BJ (cell line): ENCODE data around the gene NFYC. TPM values are rescaled to one million over a fixed set of nuclear protein-coding genes. Genes with fewer than 3 reads are reported as not detected.

Source experiments
- CTCF ChIA-PET: fragments of 350-600 bp; formaldehyde crosslinking; extraction: SDS; loops from one replicate; lab custom pipeline; 2021; ENCODE audit warnings: antibody characterized with exemption, inconsistent platforms; lab: Yijun Ruan, JAX
- POLR2A ChIA-PET: fragments of 300-600 bp; sonication (Branson Sonifier 250); formaldehyde crosslinking; extraction: SDS; loops from one replicate; lab custom pipeline; 2021; ENCODE audit warnings: antibody characterized with exemption; lab: Charles Lee
- DNase-seq: peaks from one replicate; pipeline ENCODE4 v3.0.0-alpha.2; 2011; ENCODE audit warnings: low read depth
- H3K27me3 ChIP-seq: 2 replicates; pipeline ENCODE4 v1.6.0; 2011; ENCODE audit warnings: low read length; ENCODE audit not compliant: control insufficient read depth, insufficient read depth
- H3K36me3 ChIP-seq: 2 replicates; pipeline ENCODE4 v1.5.1; 2011; ENCODE audit warnings: low read length; ENCODE audit not compliant: control insufficient read depth, insufficient read depth
- H3K4me3 ChIP-seq: 2 replicates; pipeline ENCODE4 v1.5.1; 2011; ENCODE audit warnings: low read depth, mild to moderate bottlenecking, control low read depth, low read length
- CTCF ChIP-seq: IDR thresholded peaks from 2 replicates; pipeline ENCODE4 v1.5.1; 2011; ENCODE audit warnings: low read depth, mild to moderate bottlenecking, control low read depth, inconsistent platforms, low read length, moderate library complexity; ENCODE audit not compliant: insufficient read depth
- polyA plus RNA-seq: library from polyadenylated mRNA; depleted of rRNA; stranded (reverse); fragments of >200 nt; gene quantifications from 2 replicates; pipeline ENCODE4 v1.2.3, GENCODE V29; 2011

Gene NFYC
- polyA plus RNA-seq, 1 experiment = 63.2 TPM

GRCh38 chr1:40740039-40740996, 48.8 kb downstream of the NFYC start:
- DNase-seq = no peak
- Histone ChIP-seq H3K4me3 (no peak overlapping the region), H3K27me3 (no peaks in the 10 kb centered on the region), H3K36me3 (peaks cover 2% of the 10 kb centered on the region; the same call in 1 of the 2 replicates)
- ChIA-PET POLR2A (no interaction called here), CTCF (interaction anchor here (0.6 to 2.0 kb wide), 3 partner anchors 16 to 34 kb away, joined by 4 to 8 read pairs (median 5); no protein-coding TSS in a partner anchor)
- TF ChIP-seq CTCF = no peak

- POLR2A ChIA-PET = no interaction called here
- no peak for DNase-seq
- CTCF ChIA-PET = no interaction called here
- Histone ChIP-seq H3K36me3 (peaks cover 2% of the 10 kb centered on the region; the same call in 1 of the 2 replicates), H3K4me3 (no peak overlapping the region), H3K27me3 (no peaks in the 10 kb centered on the region)
- TF ChIP-seq CTCF = no peak
Observed at GRCh38 chr1:40740997-40741736, 49.7 kb downstream of the NFYC start.

GRCh38 chr1:40742363-40743061, 51.0 kb downstream of the NFYC start:
- POLR2A ChIA-PET = no interaction called here
- TF ChIP-seq CTCF = no peak
- no peaks in the 10 kb centered on the region for H3K27me3 ChIP-seq
- peak; percentile 32 for DNase-seq
- no peak overlapping the region for H3K4me3 ChIP-seq
- H3K36me3 ChIP-seq = peaks cover 2% of the 10 kb centered on the region; the same call in 1 of the 2 replicates
- CTCF ChIA-PET = no interaction called here

GRCh38 chr1:40743452-40743851, 51.9 kb downstream of the NFYC start:
- no peaks in the 10 kb centered on the region for H3K27me3 ChIP-seq
- no peak for DNase-seq
- peaks cover 2% of the 10 kb centered on the region; the same call in 1 of the 2 replicates for H3K36me3 ChIP-seq
- ChIA-PET CTCF (no interaction called here), POLR2A (no interaction called here)
- no peak overlapping the region for H3K4me3 ChIP-seq
- TF ChIP-seq CTCF = no peak
